RWPE1 (cell line): ENCODE measurements around the gene CDK1.
"Not testable (repeated sequence)": the region's sequence is repeated elsewhere in the genome, so short reads cannot be mapped to it uniquely, and the experiment has no call there.

Source experiments
- CTCF ChIA-PET: fragments of 350-600 bp; sonication (Branson Sonifier 250); formaldehyde crosslinking; extraction: SDS; loops from one replicate; lab custom pipeline; 2021; lab: Yijun Ruan, JAX
- POLR2A ChIA-PET: fragments of 400-600 bp; formaldehyde crosslinking; extraction: SDS; loops from one replicate; lab custom pipeline; 2020; ENCODE audit warnings: antibody characterized with exemption; ENCODE audit not compliant: low non-redundant PET; lab: Yijun Ruan, JAX
- DNase-seq: peaks from one replicate; pipeline ENCODE4 v3.0.0; 2012; ENCODE audit warnings: low spot score
- H3K27ac ChIP-seq: fragments of 450-650 bp; 2 replicates; pipeline ENCODE4 v1.5.1; 2017
- CTCF ChIP-seq: fragments of 450-650 bp; conservative IDR thresholded peaks from 2 replicates; pipeline ENCODE4 v1.5.1; 2017; ENCODE audit warnings: low read depth, mild to moderate bottlenecking

Gene CDK1

GRCh38 chr10:60834401-60834800, 56.1 kb downstream of the CDK1 start:
- no peak for DNase-seq
- H3K27ac ChIP-seq: no peak overlapping the region
- TF ChIP-seq CTCF: no peak
- POLR2A ChIA-PET: no interaction called here
- CTCF ChIA-PET: no interaction called here

GRCh38 chr10:60835049-60835448, 56.8 kb downstream of the CDK1 start:
- CTCF ChIA-PET: no interaction called here
- no peak for DNase-seq

GRCh38 chr10:60841227-60841626, 62.9 kb downstream of the CDK1 start:
- CTCF ChIA-PET, DNase-seq, POLR2A ChIA-PET, H3K27ac ChIP-seq: not testable (repeated sequence)

More at GRCh38 chr10:60835049-60835448, 56.8 kb downstream of the CDK1 start:
- POLR2A ChIA-PET: no interaction called here
- no peak for TF ChIP-seq CTCF
- H3K27ac ChIP-seq: no peak overlapping the region

- CTCF ChIA-PET: interaction anchor here (0.7 kb wide), 1 partner anchor 391 kb away, joined by 11 read pairs; no protein-coding TSS in a partner anchor
- no peak overlapping the region for H3K27ac ChIP-seq
- no peak for DNase-seq
- TF ChIP-seq CTCF: no peak
- POLR2A ChIA-PET: no interaction called here
These were observed 64.4 kb downstream of the CDK1 start for GRCh38 chr10:60842694-60843093.
